Caco-2 (cell line): ENCODE measurements around the gene OTUD6A. TPM values are rescaled to one million over a fixed set of nuclear protein-coding genes. Genes with fewer than 3 reads are reported as not detected.

ENCODE experiments used
- BruUV-seq: library from RNA; stranded (reverse); fragments of 400-500 nt; replicated peaks from 2 replicates; lab custom pipeline; 2021; lab: Mats Ljungman, UMichigan
- CTCF ChIA-PET: fragments of 300-600 bp; sonication (Branson Sonifier 250); formaldehyde crosslinking; loops from one replicate; lab custom pipeline; 2022; ENCODE audit warnings: antibody characterized with exemption; lab: Charles Lee
- POLR2A ChIA-PET: fragments of 300-600 bp; sonication (Branson Sonifier 250); formaldehyde crosslinking; loops from one replicate; lab custom pipeline; 2022; ENCODE audit warnings: antibody characterized with exemption; lab: Charles Lee
- DNase-seq, 2 experiments: peaks; one replicate each; pipeline versions ENCODE4 v3.0.0 to v3.0.0-alpha.2; 2020 to 2022
- H3K27me3 ChIP-seq: replicated peaks from 2 replicates; pipeline ENCODE4 v1.6.0; 2011; ENCODE audit warnings: low read length; ENCODE audit not compliant: control insufficient read depth, insufficient read depth
- H3K36me3 ChIP-seq: 2 replicates; pipeline ENCODE4 v1.5.1; 2011; ENCODE audit warnings: low read length; ENCODE audit not compliant: control insufficient read depth, insufficient read depth
- H3K4me1 ChIP-seq: fragments of 250-450 bp; sonication (Bioruptor Pico); 2 replicates; pipeline ENCODE4 v1.5.1; 2020; ENCODE audit warnings: mild to moderate bottlenecking
- H3K4me3 ChIP-seq: 2 replicates; pipeline ENCODE4 v1.5.1; 2011; ENCODE audit warnings: low read depth, mild to moderate bottlenecking, control low read depth, low read length
- H3K9me3 ChIP-seq: fragments of 250-450 bp; sonication (Bioruptor Pico); 2 replicates; pipeline ENCODE4 v1.5.1; 2020; ENCODE audit warnings: mild to moderate bottlenecking, moderate library complexity
- H3K27ac Mint-ChIP-seq: one replicate; pipeline ENCODE4 v1.8.0; 2022; ENCODE audit warnings: mixed read lengths; ENCODE audit not compliant: unreplicated experiment
- H3K27me3 Mint-ChIP-seq: one replicate; pipeline ENCODE4 v1.8.0; 2022; ENCODE audit warnings: mixed read lengths; ENCODE audit not compliant: insufficient read depth, unreplicated experiment
- H3K36me3 Mint-ChIP-seq: one replicate; pipeline ENCODE4 v1.8.0; 2022; ENCODE audit warnings: mild to moderate bottlenecking, mixed read lengths; ENCODE audit not compliant: insufficient read depth, unreplicated experiment
- H3K4me1 Mint-ChIP-seq: one replicate; pipeline ENCODE4 v1.8.0; 2022; ENCODE audit warnings: low read depth, mixed read lengths; ENCODE audit not compliant: unreplicated experiment
- H3K4me3 Mint-ChIP-seq: one replicate; pipeline ENCODE4 v1.8.0; 2022; ENCODE audit warnings: mild to moderate bottlenecking, moderate library complexity, mixed read lengths; ENCODE audit not compliant: unreplicated experiment
- H3K9me3 Mint-ChIP-seq: one replicate; pipeline ENCODE4 v1.8.0; 2022; ENCODE audit warnings: mixed read lengths; ENCODE audit not compliant: unreplicated experiment
- intact Hi-C: fragments of 100-400 bp; cut with micrococcal nuclease; formaldehyde crosslinking; loops from one replicate; pipeline ENCODE4 v1.10.0; 2022; ENCODE audit not compliant: unreplicated experiment
- total RNA-seq: library from RNA; stranded (reverse); gene quantifications from 2 replicates; pipeline ENCODE4 v1.2.3, GENCODE V29; 2022
- TF ChIP-seq, protein P1 (sequence below), 2 experiments: fragments of 200-600 bp in 1 of 2; IDR thresholded peaks; 1 replicate in 1 of 2; 2 replicates in 1 of 2; pipeline versions ENCODE4 v1.5.1 to v1.8.0; 2011 to 2022; ENCODE audit warnings: antibody characterized with exemption in 1 of 2, control low read depth in 1 of 2, inconsistent platforms in 1 of 2, low read depth in 1 of 2, low read length in 1 of 2, mild to moderate bottlenecking in 1 of 2, moderate library complexity in 1 of 2; ENCODE audit not compliant: insufficient read depth in 1 of 2, severe bottlenecking in 1 of 2, unreplicated experiment in 1 of 2

Gene OTUD6A
- total RNA-seq, 1 experiment from 2014 or later, result not detected

DNA sequence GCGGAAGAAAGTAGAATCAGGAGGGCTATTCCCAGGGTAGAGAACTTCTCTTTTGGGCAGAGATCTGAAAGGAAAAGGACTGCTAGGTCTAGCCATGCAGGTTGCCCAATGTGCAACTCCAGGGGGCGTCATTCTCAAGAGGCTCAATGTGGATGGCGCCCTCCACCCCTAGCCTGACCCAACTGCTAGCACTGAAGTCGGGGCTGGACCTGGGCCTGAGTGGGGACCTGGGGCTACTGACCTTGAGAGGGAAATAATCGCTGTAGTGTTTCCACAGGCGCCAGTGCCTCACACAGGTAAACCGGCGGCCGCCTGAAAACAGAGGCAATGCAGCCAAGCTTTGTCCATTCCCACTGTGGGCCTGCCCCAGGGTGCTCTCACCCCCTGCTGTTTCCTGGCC is 18.6 kb upstream of the OTUD6A start:
- Histone ChIP-seq H3K4me1 (no peaks in the 10 kb centered on the region), H3K9me3 (no peaks in the 10 kb centered on the region), H3K36me3 (no peaks in the 10 kb centered on the region), H3K27me3 (no peaks in the 10 kb centered on the region), H3K4me3 (no peak overlapping the region)
- no TSS peak for BruUV-seq
- H3K27ac Mint-ChIP-seq, result no peak overlapping the region
- H3K4me1 Mint-ChIP-seq, result no peaks in the 10 kb centered on the region
- DNase-seq, result no peak
- CTCF ChIA-PET, result no interaction called here
- TF ChIP-seq, protein P1, sequence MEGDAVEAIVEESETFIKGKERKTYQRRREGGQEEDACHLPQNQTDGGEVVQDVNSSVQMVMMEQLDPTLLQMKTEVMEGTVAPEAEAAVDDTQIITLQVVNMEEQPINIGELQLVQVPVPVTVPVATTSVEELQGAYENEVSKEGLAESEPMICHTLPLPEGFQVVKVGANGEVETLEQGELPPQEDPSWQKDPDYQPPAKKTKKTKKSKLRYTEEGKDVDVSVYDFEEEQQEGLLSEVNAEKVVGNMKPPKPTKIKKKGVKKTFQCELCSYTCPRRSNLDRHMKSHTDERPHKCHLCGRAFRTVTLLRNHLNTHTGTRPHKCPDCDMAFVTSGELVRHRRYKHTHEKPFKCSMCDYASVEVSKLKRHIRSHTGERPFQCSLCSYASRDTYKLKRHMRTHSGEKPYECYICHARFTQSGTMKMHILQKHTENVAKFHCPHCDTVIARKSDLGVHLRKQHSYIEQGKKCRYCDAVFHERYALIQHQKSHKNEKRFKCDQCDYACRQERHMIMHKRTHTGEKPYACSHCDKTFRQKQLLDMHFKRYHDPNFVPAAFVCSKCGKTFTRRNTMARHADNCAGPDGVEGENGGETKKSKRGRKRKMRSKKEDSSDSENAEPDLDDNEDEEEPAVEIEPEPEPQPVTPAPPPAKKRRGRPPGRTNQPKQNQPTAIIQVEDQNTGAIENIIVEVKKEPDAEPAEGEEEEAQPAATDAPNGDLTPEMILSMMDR (IDR thresholded peaks at IDR 0.05; ENCODE audit: insufficient read depth in 1 of 2, low read depth in 1 of 2, low read length in 1 of 2, severe bottlenecking in 1 of 2, unreplicated experiment in 1 of 2), result no peak
- peaks cover 12% of the 10 kb centered on the region for H3K27me3 Mint-ChIP-seq
- intact Hi-C loops, result no loop called here
- POLR2A ChIA-PET, result no interaction called here
- H3K36me3 Mint-ChIP-seq, result no peaks in the 10 kb centered on the region
- H3K9me3 Mint-ChIP-seq, result no peaks in the 10 kb centered on the region
- H3K4me3 Mint-ChIP-seq, result no peak overlapping the region

GRCh38 chrX:70044541-70045245 is 17.6 kb upstream of the OTUD6A start:
- H3K4me3 Mint-ChIP-seq, result no peak overlapping the region
- H3K4me1 Mint-ChIP-seq, result no peaks in the 10 kb centered on the region
- H3K27me3 Mint-ChIP-seq, result peaks cover 12% of the 10 kb centered on the region
- ChIA-PET CTCF (no interaction called here), POLR2A (no interaction called here)
- DNase-seq, result no peak
- Histone ChIP-seq H3K9me3 (no peaks in the 10 kb centered on the region), H3K4me1 (no peaks in the 10 kb centered on the region), H3K36me3 (no peaks in the 10 kb centered on the region), H3K4me3 (no peak overlapping the region), H3K27me3 (no peaks in the 10 kb centered on the region)
- intact Hi-C loops, result no loop called here
- TF ChIP-seq, protein P1 (IDR thresholded peaks at IDR 0.05; ENCODE audit: insufficient read depth in 1 of 2, low read depth in 1 of 2, low read length in 1 of 2, severe bottlenecking in 1 of 2, unreplicated experiment in 1 of 2), result no peak
- no peaks in the 10 kb centered on the region for H3K9me3 Mint-ChIP-seq
- H3K36me3 Mint-ChIP-seq, result no peaks in the 10 kb centered on the region
- no peak overlapping the region for H3K27ac Mint-ChIP-seq
- BruUV-seq, result no TSS peak

GRCh38 chrX:70046978-70047377 is 15.3 kb upstream of the OTUD6A start:
- no peak overlapping the region for H3K4me3 ChIP-seq
- ChIA-PET CTCF (no interaction called here), POLR2A (no interaction called here)
- H3K4me3 Mint-ChIP-seq, result no peak overlapping the region
- H3K27me3 ChIP-seq, result no peaks in the 10 kb centered on the region
- no peaks in the 10 kb centered on the region for H3K36me3 ChIP-seq
- TF ChIP-seq, protein P1 (IDR thresholded peaks at IDR 0.05; ENCODE audit: insufficient read depth in 1 of 2, low read depth in 1 of 2, low read length in 1 of 2, severe bottlenecking in 1 of 2, unreplicated experiment in 1 of 2), result no peak
- H3K9me3 ChIP-seq, result no peaks in the 10 kb centered on the region
- no peak overlapping the region for H3K27ac Mint-ChIP-seq
- intact Hi-C loops, result no loop called here
- no peaks in the 10 kb centered on the region for H3K4me1 ChIP-seq
- H3K9me3 Mint-ChIP-seq, result no peaks in the 10 kb centered on the region
- BruUV-seq, result no TSS peak
- H3K27me3 Mint-ChIP-seq, result peaks cover 12% of the 10 kb centered on the region
- no peak for DNase-seq
- H3K36me3 Mint-ChIP-seq, result no peaks in the 10 kb centered on the region
- no peaks in the 10 kb centered on the region for H3K4me1 Mint-ChIP-seq
